8988T (cell line): ENCODE results near the gene PFDN4.
"Not testable (repeated sequence)": the region's sequence is repeated elsewhere in the genome, so short reads cannot be mapped to it uniquely, and the experiment has no call there.

Experiments used
- DNase-seq: peaks from one replicate; pipeline ENCODE4 v3.0.0; 2011

PFDN4 gene

DNA sequence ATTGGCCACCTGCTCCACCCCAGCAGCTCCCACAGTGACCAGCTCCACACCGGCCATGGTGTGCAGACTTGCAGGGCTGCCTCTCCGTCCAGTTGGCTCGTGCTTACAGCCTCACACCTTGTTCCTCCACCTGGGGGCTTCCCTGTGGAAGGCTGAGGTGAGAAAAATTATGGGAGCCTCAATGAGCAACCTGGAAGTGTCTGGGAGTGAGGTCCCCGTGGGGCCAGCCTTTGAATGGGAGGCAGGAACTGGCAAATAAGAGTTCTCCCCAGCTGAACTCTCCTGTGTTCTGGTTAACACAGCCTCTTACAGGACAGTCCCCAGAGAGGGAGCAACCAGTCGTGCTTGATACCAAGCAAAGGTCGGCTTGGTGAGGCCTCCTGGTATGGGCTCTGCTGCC lies 3.8 kb upstream of the PFDN4 start:
- DNase-seq = no peak

DNA sequence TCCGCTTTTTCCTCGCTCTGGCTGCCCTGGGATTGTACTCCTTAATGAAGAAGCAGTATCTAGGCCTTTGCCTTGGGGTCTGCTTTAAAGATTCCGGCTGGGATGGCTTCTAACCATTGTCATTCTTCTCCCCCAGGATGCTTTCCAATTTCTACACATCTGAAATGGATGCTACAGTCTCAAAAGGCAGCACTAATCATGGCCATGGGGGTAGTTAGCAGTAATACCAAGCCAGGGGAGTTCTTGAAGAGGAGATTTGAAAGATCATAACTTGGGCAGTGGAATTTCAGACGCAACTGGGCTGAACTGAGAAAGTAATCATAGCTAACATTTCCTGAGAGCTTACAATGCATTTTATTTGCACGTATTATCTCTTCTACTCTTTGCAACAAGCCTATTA lies 3.4 kb upstream of the PFDN4 start:
- no peak for DNase-seq

DNA sequence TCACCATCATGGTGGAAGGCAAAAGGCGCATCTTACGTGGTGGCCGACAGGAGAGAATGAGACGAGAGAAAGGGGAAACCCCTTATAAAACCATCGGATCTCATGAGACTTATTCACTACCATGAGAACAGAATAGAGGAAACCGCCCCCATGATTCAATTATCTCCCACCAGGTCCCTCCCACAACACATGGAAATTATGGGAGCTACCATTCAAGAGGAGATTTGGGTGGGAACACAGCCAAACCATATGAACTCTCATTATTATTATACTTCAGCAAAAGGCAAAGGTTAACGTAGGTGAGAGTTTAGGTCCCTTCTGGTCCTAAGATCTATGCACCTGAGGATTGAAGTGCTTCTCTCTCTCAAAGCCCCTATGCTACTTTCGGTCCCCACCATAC lies 2.4 kb upstream of the PFDN4 start:
- DNase-seq = no peak

DNA sequence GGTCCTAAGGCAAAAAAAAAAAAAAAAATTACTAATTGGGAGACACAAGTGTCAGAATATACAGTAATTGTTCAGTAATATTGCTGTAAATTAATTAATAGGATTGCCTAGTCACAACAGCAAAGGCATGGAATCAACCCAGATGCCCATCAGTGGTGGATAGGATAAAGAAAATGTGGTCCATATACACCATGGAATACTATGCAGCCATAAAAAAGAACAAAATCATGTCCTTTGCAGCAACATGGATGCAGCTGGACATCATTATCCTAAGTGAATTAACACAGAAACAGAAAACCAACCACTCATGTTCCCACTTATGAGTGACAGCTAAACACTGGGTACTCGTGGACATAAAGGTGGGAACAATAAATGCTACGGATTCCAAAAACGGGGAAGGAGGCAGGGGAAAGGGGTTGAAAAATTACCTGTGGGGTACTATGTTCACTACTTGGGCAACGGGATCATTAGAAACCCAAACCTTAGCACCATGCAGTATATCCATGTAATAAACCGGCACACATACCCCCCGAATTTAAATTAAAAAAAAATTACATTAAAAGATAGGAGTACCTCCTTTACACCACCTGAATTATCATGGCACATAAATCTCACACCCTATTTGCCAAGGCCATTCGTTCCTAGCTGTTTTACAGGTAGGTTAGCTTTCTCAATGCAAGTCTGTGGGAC lies 689 bp upstream of the PFDN4 start:
- no peak for DNase-seq

DNA sequence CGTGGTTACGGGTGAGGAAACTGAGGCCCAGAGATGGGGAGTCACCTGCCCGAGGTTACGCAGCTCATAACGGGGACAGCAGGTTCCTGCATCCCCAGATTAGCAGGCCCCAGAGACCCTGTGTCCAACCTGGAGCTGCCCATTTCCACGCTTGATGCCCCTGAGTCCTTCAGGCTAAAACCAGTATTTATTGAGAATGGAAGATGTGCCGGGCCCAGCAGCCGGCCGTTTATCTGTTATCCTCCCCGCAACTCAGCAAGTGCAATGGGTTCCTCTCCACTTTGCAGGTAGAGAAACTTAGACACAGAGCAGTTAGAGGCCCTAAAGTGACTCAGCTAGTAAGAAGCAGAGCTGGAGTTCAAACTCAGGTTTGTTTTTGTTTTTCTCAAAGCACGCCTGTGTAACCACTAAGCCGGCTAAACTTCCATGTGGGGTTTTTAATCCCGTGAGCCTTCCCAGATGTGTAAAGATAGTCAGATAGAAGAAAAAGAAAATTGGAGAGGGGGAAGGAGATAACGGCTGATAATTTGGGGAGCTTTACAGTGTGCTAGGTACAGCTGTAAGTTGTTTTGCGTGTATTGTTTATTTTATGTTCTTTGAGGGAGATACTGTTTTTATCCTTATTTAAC lies 775 bp downstream of the PFDN4 start:
- DNase-seq = no peak

DNA sequence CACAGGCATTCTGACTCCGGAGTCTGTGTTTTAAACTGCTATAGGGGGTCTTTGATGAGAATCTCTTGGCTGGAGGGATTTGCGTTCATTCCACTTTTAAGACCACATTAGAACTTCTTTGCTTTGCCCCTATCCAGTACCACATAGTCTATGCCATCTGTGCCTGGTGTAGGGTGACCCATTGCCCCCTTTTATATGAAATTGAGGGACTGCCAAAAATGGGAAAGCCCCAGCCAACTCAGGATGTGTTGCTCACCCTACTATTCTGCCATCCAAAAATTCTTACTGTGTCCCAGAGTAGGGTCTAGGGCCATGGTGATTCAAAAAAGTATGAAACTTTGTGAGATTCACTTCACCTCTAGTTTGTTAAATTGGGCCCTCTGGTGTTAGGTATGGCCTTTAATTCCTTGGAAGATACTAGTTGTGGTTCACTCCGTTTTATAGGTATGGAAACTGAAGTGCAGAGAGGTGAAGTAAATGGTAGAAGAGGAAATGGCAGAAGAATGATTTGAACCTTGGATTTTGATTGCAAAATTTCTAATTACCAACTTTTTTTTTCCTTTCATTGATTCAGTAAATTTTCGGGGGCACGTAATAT lies 1.4 kb downstream of the PFDN4 start:
- DNase-seq = no peak

DNA sequence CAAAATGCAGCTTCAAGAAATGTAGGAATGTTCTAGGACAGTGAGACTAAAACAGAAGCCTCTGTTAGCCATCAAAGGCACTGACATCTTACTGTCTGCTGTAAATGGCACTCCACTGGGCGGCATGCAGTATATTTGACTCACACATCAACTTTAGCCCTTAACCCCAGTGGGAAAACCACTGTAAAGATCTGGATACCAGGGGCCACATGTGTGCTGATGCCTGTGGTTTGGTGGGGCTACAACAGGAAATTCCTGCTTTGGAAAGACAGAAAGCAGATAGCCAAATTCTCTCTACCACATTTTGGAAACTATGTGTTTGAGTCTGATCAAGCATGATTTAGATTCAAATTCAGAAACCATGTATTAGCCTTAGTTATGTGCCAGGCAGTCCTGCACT lies 4.3 kb downstream of the PFDN4 start:
- no peak for DNase-seq

DNA sequence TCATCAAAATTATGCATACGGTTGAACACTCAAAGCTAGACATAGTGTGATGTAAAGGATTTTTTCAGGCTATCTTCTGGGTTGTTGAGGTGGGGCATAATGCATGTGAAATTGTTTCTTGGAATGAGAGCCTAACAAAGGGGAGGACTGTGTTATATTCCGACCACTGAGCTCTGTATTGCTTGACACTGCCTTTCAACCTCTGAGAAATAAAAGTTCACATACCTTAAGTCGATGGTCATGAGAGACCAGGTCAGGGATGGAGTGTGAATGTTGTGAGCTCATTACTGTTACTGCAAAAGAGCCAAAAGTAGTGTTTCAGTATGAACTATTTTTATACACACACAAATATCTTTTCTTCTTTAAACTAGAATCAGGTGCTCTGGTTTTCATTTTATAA lies 5.0 kb downstream of the PFDN4 start:
- DNase-seq = no peak

DNA sequence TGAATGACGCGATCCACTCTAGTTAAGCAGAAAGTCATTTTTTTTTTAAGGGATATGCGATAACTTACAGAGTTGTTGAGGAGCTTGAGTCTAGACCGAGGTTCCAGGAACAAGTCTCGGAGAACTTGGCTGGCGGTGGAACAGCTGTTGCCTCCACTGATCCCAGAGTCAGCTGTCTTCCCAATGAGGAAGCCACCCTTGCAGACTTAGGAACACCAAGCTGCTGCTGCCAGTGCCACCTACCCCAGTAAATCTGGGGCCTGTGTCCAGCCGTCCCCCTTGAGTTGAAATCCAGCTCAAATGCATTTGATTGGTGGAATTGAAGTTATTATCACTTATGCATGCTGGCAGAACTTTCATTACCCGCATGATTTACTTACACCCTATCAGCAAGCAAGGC lies 6.7 kb downstream of the PFDN4 start:
- DNase-seq = no peak

DNA sequence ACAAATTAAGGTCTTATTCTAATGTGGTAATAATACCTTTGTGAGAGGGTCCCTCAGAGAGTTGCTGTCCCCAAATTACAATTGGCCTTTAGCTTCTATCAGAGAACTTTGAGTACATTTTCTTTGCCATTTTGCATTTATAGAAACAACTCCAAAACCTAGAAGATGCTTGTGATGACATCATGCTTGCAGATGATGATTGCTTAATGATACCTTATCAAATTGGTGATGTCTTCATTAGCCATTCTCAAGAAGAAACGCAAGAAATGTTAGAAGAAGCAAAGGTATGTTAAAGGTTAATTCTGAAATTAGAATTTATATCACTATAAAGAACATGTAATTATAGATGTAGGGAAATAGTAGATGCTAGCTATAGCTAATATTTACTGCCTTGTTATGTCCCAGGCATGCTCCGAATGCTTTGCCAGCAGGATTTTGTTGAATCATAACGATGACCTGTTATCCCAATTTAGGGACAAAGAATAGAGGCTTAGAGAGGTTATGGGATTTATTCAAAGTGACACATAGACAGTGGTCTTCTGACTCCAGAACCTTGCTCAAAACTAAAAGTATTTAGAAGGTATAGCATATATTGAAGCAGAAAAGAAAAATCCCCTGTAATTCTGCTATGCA lies 7.4 kb downstream of the PFDN4 start:
- DNase-seq = no peak

DNA sequence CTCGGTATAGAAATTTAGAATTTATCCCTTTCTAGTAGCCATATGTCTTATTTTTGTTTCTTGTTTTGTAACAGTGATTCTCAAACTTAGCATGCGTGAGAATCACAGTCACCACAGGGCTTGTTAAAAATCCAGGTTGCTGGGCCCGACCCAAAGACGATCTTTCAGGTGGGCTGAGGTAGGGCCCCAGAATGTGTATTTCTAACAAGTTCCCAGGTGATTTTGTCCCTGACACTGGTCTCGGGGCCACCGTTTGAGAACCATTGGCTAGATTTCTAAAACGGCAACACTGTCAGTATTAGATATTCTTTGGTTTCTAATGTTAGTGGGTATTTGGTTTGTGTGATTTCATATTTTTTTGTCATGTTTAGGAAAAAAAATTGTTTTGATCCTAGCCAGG lies 9.9 kb downstream of the PFDN4 start:
- DNase-seq = no peak

DNA sequence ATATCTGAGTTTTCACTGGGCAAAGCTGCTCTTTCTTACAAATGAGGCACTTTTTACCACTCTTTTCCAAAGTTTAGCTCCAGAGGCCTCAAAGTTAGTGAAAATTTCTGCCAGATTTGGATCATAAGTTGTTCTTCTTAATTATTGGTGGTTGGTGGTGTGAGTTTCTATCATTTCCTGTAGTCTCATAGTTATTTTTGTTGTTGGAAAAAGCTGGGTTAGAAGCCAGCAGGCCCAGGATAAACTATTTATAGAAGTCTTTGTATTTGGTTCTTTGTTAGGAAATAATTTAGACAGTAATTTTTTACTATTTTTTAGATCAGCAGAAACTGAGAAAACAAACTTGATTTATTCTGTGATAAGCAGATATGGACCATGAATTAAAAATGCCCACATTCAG lies 10.6 kb downstream of the PFDN4 start:
- DNase-seq = no peak

DNA sequence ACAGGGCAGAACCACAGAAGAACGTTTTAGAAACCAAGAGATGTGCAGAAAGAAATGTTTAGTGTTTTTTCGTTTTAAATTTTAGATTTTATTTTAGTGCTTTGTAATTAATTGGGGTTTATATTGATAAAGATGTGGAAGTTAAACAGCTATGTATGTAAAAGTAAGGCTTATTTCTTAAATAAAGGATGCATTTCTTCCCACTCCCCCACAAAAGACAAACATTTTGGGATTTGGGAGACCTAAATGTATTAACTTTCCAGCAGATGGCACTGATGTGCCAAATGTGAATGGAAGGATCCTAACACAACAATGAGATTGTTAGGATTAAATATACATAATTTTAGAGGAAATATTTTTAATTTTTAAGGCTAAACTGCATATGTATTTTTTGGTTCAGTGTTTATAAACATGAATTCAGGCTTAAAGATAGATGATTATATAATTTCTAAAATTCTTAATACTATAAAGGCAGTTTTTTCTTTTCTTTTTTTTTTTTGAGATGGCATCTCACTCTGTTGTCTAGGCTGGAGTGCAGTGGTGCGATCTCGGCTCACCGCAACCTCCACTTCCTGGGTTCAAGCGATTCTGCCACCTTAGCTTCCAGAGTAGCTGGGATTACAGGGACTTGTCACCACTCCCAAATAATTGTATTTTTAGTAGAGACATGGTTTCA lies 12.0 kb downstream of the PFDN4 start:
- DNase-seq = no peak

DNA sequence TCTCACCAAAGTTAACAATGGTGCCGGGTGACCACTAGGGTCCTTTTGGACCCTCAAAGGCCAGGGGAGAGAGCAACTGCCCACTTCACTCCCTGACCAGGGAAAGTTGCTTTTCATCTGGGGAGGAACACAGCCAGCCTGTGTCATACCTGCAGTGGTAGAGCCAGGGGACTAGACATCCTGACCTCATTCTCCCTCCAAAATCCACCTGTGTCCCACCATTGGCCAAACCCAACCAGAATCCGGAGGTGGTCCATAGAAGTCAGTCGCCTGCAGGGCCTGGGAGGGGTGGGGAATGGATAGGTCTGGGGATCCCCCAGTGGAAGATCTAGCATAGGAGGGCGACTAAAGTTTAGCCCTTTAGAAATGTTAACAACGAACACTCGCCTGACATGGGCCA lies 12.8 kb downstream of the PFDN4 start:
- DNase-seq = no peak

DNA sequence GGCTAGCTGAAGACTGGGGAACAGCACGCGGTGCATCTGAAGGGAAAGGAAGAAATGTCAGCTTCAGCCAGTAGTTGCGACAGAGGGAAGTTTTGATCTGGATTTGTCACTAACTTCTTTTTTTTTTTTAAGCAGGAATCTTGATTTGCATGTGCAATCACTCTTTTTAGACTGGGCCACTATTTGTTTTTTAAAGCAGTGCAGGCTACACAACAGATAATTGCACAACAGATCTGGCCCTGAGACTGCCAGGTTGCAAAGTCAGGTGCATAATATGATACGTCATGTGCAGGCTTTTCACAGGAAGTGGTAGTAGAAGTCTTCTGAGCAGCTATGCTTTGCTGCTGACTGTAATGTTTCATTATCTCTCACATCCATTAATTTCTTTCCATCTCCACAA lies 13.5 kb downstream of the PFDN4 start:
- no peak for DNase-seq

DNA sequence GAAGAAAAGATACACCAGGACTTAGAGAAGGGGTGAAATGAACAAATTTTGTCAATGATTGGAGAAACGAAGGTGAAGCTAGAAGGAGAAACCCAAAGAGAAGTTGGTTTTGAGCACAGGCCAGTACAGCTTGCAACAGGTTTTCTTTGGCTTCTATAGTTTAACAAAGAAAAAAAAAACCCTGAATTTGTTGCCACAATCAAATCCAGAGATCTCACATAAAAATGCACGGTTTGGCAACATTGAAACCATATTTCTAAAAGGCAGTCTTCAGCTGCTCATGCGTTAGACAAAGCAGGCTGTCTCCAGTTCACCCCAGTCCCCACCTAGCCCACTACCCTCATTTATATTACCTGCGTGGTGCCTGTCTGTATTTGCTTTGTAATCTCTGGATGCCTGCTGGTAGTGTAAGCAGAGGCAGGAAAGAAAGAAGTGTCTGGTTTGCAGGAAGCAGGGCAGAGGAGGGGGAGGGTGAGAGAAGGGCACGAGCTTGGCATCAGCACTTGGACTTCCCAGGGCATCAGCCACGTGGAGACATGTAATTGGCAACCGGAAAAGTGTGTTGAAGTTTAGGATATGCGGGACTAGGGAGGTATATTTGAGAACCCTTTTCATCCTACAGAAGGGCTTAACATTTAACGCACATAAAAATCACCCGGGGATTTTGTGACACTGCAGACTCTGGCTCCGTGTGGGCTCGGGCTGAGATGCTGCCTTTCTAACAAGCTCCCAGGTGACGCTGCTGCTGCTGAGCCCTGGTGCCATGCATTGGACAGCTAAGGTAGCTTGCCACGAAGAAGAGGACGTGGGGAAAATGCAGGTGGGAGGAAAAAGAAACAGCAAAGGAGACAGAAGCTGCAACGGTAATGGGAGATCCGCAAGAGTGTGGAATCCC lies 14.4 kb downstream of the PFDN4 start:
- no peak for DNase-seq

DNA sequence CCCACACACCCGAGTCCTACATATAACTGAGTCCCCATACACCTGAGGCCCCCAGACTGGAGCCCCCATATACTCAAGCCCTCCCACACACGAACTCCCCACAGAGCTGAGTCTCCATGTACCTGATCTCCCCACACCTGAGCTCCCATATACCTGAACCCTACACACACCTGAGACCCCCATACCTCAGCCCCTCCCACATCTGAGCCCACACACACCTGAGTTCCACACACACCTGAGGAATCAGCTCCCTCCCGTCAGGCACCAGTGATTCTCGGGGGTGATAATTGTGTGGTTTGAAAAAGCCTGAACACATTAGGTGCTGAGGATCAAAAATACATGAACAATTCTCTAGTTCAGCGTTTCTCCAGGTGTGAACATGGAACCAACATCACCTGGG lies 15.4 kb downstream of the PFDN4 start:
- DNase-seq = no peak

DNA sequence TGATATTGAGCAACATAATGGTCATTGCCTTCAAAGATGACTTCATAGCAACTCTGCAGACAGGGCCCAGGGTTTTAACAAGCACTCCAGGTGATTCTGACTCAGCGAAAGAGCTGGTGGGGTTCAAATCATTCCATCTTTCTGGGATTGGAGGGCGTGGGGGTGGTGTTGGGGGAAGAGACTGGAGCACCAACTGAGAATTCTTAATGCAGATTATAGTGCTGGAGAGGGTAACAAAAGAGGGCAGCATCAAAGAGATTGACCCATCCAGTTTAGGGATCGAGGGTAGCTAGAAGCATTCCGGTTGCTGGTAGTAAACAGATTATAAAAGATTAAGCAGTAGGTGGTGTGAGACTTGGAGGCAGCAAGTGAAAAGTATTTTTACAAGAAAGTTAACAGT lies 15.9 kb downstream of the PFDN4 start:
- no peak for DNase-seq

DNA sequence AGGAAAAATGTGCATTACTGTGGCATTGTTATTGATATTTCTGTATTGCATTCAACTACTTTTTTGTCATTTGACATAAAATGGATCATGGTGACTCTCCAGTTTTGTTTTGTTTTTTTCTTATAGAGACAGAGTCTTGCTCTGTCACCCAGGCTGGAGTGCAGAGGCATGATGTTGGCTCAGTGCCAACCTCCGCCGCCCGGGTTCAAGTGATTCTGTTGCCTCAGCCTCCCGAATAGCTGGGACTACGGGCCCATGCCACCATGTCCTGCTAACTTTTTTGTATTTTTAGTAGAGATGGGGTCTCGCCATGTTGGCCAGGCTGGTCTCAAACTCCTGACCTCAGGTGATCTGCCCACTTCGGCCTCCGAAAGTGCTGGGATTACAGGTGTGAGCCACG lies 16.8 kb downstream of the PFDN4 start:
- not testable (repeated sequence) for DNase-seq

DNA sequence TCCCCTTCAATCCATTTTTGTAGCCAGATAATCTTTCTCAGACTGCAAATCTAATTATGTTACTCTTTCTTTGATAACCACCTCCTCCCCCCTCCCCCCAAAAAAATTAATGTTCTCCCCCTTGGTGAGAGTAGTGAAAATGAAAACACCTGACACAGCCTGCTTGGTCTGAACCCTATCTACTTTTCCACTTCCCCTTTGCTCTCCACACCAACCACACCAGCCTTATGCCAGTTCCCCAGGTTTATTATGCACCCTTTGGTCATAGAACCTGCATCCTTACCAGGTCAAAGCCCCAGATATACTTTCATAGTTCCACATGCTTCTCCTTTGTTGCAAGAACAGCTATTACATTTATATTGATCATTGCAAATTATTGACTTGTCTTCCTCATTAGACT lies 19.4 kb downstream of the PFDN4 start:
- no peak for DNase-seq

DNA sequence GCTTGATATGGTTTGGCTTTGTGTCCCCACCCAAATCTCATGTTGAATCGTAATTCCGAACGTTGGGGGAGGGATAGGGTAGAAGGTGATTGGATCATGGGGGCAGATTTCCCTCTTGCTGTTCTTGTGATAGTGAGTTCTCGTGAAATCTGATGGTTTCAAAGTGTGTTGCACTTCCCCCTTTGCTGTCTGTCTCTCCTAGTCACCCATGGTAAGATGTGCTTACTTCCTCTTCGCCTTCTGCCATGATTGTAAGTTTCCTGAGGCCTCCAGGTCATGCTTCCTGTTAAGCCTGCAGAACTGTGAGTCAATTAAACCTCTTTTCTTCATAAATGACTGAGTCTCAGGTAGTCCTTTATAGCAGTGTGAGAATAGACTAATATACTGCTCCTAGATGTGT lies 19.9 kb downstream of the PFDN4 start:
- DNase-seq = no peak

DNA sequence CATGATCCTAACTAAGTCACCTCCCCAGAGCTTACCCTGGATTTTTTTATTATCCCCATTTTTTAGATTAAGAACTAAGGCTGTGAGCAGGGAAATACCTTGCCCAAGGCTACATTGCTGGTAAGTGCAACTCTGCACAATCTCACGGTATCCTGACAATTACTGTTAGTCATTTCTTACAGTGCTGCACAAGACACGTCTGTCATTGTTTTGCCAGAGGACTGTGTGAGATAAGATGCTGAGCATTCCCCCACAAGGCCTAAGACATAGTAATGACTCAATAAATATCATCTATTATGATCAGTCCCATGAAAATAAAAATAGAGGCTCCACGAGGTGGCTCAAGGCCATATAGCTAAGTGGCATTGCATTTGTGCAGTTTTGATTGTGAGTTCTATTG lies 21.0 kb downstream of the PFDN4 start:
- no peak for DNase-seq
